Osteoblast (primary cell): ENCODE results near the gene IREB2. TPM values are rescaled to one million over a fixed set of nuclear protein-coding genes. Genes with fewer than 3 reads are reported as not detected.

Experiments
- DNase-seq: peaks from one replicate; pipeline ENCODE4 v3.0.0; 2011; ENCODE audit warnings: low spot score, mixed read lengths; ENCODE audit not compliant: insufficient read length; ENCODE audit errors: missing footprints
- H2AFZ ChIP-seq: 2 replicates; pipeline ENCODE4 v1.6.0; 2011; ENCODE audit warnings: mild to moderate bottlenecking, low read length
- H3K27ac ChIP-seq: 2 replicates; pipeline ENCODE4 v1.5.1; 2011; ENCODE audit warnings: mild to moderate bottlenecking, low read depth, low read length, moderate library complexity
- H3K27me3 ChIP-seq: 2 replicates; pipeline ENCODE4 v1.6.0; 2012; ENCODE audit warnings: mild to moderate bottlenecking, control low read depth, inconsistent platforms, low read length, moderate library complexity; ENCODE audit not compliant: insufficient read depth
- H3K36me3 ChIP-seq: 2 replicates; pipeline ENCODE4 v1.5.1; 2011; ENCODE audit warnings: mild to moderate bottlenecking, low read length, control low read depth, moderate library complexity; ENCODE audit not compliant: insufficient read depth
- H3K4me1 ChIP-seq: 2 replicates; pipeline ENCODE4 v1.5.1; 2011; ENCODE audit warnings: mild to moderate bottlenecking, low read length, control low read depth, moderate library complexity; ENCODE audit not compliant: insufficient read depth
- H3K4me2 ChIP-seq: 2 replicates; pipeline ENCODE4 v1.6.0; 2011; ENCODE audit warnings: mild to moderate bottlenecking, low read length; ENCODE audit not compliant: insufficient read depth
- H3K4me3 ChIP-seq: fragments of 200-600 bp; sonication (generic); 3 replicates; pipeline ENCODE4 v1.5.1; 2012; ENCODE audit warnings: mild to moderate bottlenecking, low read length, inconsistent platforms; ENCODE audit not compliant: insufficient read depth
- H3K79me2 ChIP-seq: 2 replicates; pipeline ENCODE4 v1.6.0; 2012; ENCODE audit warnings: mild to moderate bottlenecking, low read length, control low read depth, inconsistent platforms; ENCODE audit not compliant: insufficient read depth
- H3K9me3 ChIP-seq: 2 replicates; pipeline ENCODE4 v1.5.1; 2011; ENCODE audit warnings: low read depth, low read length, control low read depth
- H4K20me1 ChIP-seq: 2 replicates; pipeline ENCODE4 v1.6.0; 2012; ENCODE audit warnings: mild to moderate bottlenecking, low read length, control low read depth; ENCODE audit not compliant: insufficient read depth
- total RNA-seq: library from RNA; depleted of rRNA; stranded (reverse); fragments of >200 nt; gene quantifications from 2 replicates; pipeline ENCODE4 v1.2.3, GENCODE V29; 2012
- TF ChIP-seq, protein P1 (sequence below): IDR thresholded peaks from 2 replicates; pipeline ENCODE4 v1.5.1; 2011; ENCODE audit warnings: mild to moderate bottlenecking, low read depth, low read length, moderate library complexity; ENCODE audit errors: extremely low read depth

Gene IREB2
- total RNA-seq, 1 donor = 26.8 TPM

DNA sequence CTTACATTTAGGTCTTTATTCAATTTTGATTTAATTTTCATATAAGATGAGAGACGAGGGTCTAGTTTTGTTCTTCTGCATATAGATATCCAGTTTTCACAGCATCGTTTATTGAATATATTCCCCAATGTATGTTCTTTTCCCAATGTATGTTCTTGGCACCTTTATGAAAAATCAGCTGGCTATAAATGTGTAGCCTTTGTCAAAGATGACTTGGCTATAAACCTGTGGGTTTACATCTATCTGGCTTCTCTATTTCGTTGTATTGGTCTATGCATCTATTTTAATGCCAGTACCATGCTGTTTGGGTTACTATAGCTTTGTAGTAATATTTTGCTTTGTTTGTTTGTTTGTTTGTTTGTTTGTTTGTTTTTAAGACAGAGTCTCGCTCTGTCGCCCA lies 11.7 kb upstream of the IREB2 start:
- TF ChIP-seq, protein P1, sequence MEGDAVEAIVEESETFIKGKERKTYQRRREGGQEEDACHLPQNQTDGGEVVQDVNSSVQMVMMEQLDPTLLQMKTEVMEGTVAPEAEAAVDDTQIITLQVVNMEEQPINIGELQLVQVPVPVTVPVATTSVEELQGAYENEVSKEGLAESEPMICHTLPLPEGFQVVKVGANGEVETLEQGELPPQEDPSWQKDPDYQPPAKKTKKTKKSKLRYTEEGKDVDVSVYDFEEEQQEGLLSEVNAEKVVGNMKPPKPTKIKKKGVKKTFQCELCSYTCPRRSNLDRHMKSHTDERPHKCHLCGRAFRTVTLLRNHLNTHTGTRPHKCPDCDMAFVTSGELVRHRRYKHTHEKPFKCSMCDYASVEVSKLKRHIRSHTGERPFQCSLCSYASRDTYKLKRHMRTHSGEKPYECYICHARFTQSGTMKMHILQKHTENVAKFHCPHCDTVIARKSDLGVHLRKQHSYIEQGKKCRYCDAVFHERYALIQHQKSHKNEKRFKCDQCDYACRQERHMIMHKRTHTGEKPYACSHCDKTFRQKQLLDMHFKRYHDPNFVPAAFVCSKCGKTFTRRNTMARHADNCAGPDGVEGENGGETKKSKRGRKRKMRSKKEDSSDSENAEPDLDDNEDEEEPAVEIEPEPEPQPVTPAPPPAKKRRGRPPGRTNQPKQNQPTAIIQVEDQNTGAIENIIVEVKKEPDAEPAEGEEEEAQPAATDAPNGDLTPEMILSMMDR = no peak
- Histone ChIP-seq H3K27ac (no peak overlapping the region), H2AFZ (no peak overlapping the region), H3K27me3 (peaks cover 31% of the 10 kb centered on the region), H3K4me2 (no peak overlapping the region), H3K36me3 (no peaks in the 10 kb centered on the region), H4K20me1 (no peaks in the 10 kb centered on the region), H3K9me3 (no peaks in the 10 kb centered on the region), H3K4me3 (no peak overlapping the region), H3K4me1 (no peaks in the 10 kb centered on the region), H3K79me2 (no peaks in the 10 kb centered on the region)
- DNase-seq = no peak

DNA sequence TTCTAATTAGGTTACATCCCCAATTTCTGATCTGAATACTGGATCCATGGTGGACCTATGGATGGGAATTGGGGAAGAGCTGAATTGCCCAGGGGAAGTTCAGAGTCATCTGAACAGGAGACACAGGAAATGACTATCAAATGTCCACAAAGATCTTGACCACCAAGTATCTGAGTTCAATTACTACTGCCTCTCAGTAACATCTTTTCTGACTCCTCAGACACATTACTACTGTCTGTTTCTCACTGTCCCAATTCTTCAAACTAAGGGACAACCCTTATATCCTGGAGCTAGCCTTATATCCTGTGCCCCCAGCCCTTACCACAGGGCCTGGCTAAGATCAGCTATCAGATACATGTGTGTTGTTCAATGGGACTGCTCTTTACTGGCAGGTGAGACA lies 10.1 kb upstream of the IREB2 start:
- Histone ChIP-seq H3K4me1 (no peaks in the 10 kb centered on the region), H2AFZ (no peak overlapping the region), H3K27me3 (peaks cover 38% of the 10 kb centered on the region), H3K27ac (no peak overlapping the region), H4K20me1 (no peaks in the 10 kb centered on the region), H3K4me3 (no peak overlapping the region), H3K36me3 (no peaks in the 10 kb centered on the region), H3K79me2 (no peaks in the 10 kb centered on the region), H3K9me3 (no peaks in the 10 kb centered on the region), H3K4me2 (no peak overlapping the region)
- DNase-seq = no peak
- TF ChIP-seq, protein P1 = no peak

DNA sequence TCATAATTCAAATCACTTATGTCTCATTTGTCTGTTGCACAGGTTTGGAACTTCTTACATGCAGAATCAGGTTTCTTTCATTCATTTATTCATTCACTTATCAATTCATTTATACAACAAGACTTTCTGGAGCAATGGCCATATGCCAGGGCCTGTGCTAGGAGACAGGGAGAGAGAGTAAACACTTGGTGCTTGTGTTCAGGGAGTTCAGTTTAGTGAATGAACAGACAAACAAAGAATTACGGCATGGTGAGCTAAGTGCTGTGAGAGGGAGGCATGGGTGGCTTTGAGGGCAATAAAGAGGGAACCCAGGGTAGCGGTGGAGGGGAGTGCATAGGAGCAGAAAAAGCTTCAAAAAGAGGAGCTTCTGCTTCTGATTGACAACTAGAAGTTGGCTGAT lies 8.5 kb upstream of the IREB2 start:
- TF ChIP-seq, protein P1 = no peak
- Histone ChIP-seq H3K9me3 (no peaks in the 10 kb centered on the region), H3K4me3 (no peak overlapping the region), H3K4me2 (no peak overlapping the region), H3K79me2 (no peaks in the 10 kb centered on the region), H3K4me1 (no peaks in the 10 kb centered on the region), H3K27ac (no peak overlapping the region), H3K36me3 (no peaks in the 10 kb centered on the region), H2AFZ (no peak overlapping the region), H3K27me3 (peaks cover 34% of the 10 kb centered on the region), H4K20me1 (no peaks in the 10 kb centered on the region)
- DNase-seq = no peak

- Histone ChIP-seq H2AFZ (no peak overlapping the region), H3K79me2 (no peaks in the 10 kb centered on the region), H3K27me3 (peaks cover 20% of the 10 kb centered on the region), H3K4me3 (no peak overlapping the region), H3K4me1 (no peaks in the 10 kb centered on the region), H3K27ac (no peak overlapping the region), H3K9me3 (no peaks in the 10 kb centered on the region), H3K36me3 (no peaks in the 10 kb centered on the region), H3K4me2 (no peak overlapping the region), H4K20me1 (no peaks in the 10 kb centered on the region)
- DNase-seq = no peak
- TF ChIP-seq, protein P1 = no peak
Observed at GRCh38 chr15:78431955-78432354, 6.1 kb upstream of the IREB2 start.
